Testis (tissue), 3 donors: ENCODE data around the gene HSPG2. TPM values are rescaled to one million over a fixed set of nuclear protein-coding genes. Genes with fewer than 3 reads are reported as not detected.

Experiments
- DNase-seq: peaks from one replicate; pipeline ENCODE4 v3.0.0-alpha.2; 2019
- H3K27ac ChIP-seq, 2 donors: fragments of 200-600 bp; sonication (generic); one replicate each; pipeline ENCODE4 v1.5.1; 2019
- H3K27me3 ChIP-seq: fragments of 200-600 bp; sonication (generic); one replicate; pipeline ENCODE4 v1.5.1; 2019
- H3K36me3 ChIP-seq: fragments of 200-600 bp; sonication (generic); one replicate; pipeline ENCODE4 v1.5.1; 2017; ENCODE audit warnings: low read depth; ENCODE audit errors: missing control alignments
- H3K4me1 ChIP-seq: fragments of 200-600 bp; sonication (generic); one replicate; pipeline ENCODE4 v1.5.1; 2019
- H3K4me3 ChIP-seq, 2 donors: fragments of 200-600 bp; sonication (generic); one replicate each; pipeline ENCODE4 v1.5.1; 2017 to 2019
- H3K9me3 ChIP-seq: fragments of 200-600 bp; sonication (generic); one replicate; pipeline ENCODE4 v1.5.1; 2017
- CTCF ChIP-seq, 3 experiments: fragments of 450-650 bp in 2 of 3; fragments of 200-600 bp in 1 of 3; sonication (generic) in 1 of 3; IDR thresholded peaks; one replicate each; pipeline ENCODE4 v1.5.1; 2016 to 2019; ENCODE audit warnings: antibody characterized with exemption in 3 of 3, mild to moderate bottlenecking in 2 of 3, moderate library complexity in 1 of 3
- POLR2A ChIP-seq: fragments of 450-650 bp; IDR thresholded peaks from one replicate; pipeline ENCODE4 v1.6.1; 2017; ENCODE audit warnings: antibody characterized with exemption, mild to moderate bottlenecking, moderate library complexity
- WGBS, 2 donors: methylation state at CpG; one replicate each; pipeline ENCODE4 v1.1.5; 2018; 5-methylcytosine and 5-hydroxymethylcytosine counted together
- intact Hi-C: fragments of 100-400 bp; cut with DNase I; formaldehyde crosslinking; loops from one replicate; pipeline ENCODE4 v1.15.1; 2023; ENCODE audit warnings: low total_unique reads
- polyA plus RNA-seq: library from polyadenylated mRNA; stranded (reverse); fragments of 350-450 nt; fragmentation: Illumina TruSeq; extraction: RNeasy Lipid Tissue Mini Kit (QIAGEN cat#74804); gene quantifications from one replicate; pipeline ENCODE4 v1.2.3, GENCODE V29; 2014; ENCODE audit warnings: low read depth, low replicate concordance; ENCODE audit not compliant: insufficient read depth
- total RNA-seq, 2 donors: library from RNA; depleted of rRNA; stranded (reverse); fragments of >200 nt; gene quantifications; one replicate each; pipeline ENCODE4 v1.2.3, GENCODE V29; 2016

The HSPG2 gene
- total and polyA plus RNA-seq, 3 donors from 2014 or later = 51.8 to 72.1 (median 54.2) TPM

GRCh38 chr1:21869620-21870121 lies 67.4 kb downstream of the HSPG2 start:
- DNase-seq = peak; percentile 66
- Histone ChIP-seq H3K36me3 (no peaks in the 10 kb centered on the region), H3K27me3 (no peaks in the 10 kb centered on the region), H3K9me3 (no peaks in the 10 kb centered on the region), H3K4me3 (no peak overlapping the region), H3K27ac (no peak overlapping the region), H3K4me1 (peaks cover 6% of the 10 kb centered on the region)
- intact Hi-C loops = no loop called here
- WGBS, 2 donors = 74 to 82% methylated on average over 7 to 13 of the region's 13 CpGs
- TF ChIP-seq POLR2A (no peak), CTCF (IDR thresholded peaks at IDR 0.05) (no peak)

- TF ChIP-seq CTCF (IDR thresholded peaks at IDR 0.05) = no peak
- TF ChIP-seq POLR2A = no peak
- no peaks in the 10 kb centered on the region for H3K27me3 ChIP-seq
- no peak overlapping the region for H3K4me3 ChIP-seq
- no peaks in the 10 kb centered on the region for H3K9me3 ChIP-seq
- intact Hi-C loops = no loop called here
- DNase-seq = no peak
- H3K4me1 ChIP-seq = peaks cover 6% of the 10 kb centered on the region
- H3K36me3 ChIP-seq = no peaks in the 10 kb centered on the region
- WGBS, 2 donors = 76 to 80% methylated on average over 8 to 12 of the region's 12 CpGs
- no peak overlapping the region for H3K27ac ChIP-seq
Observed at GRCh38 chr1:21868941-21869454, 68.1 kb downstream of the HSPG2 start.

- WGBS, 2 donors = 81 to 86% methylated on average over 7 of the region's 7 CpGs
- TF ChIP-seq CTCF (IDR thresholded peaks at IDR 0.05) = no peak
- TF ChIP-seq POLR2A = no peak
- no peak for DNase-seq
- H3K27ac ChIP-seq = no peak overlapping the region
- intact Hi-C loops = no loop called here
- no peaks in the 10 kb centered on the region for H3K27me3 ChIP-seq
- no peaks in the 10 kb centered on the region for H3K36me3 ChIP-seq
- H3K4me1 ChIP-seq = peaks cover 6% of the 10 kb centered on the region
- no peaks in the 10 kb centered on the region for H3K9me3 ChIP-seq
- no peak overlapping the region for H3K4me3 ChIP-seq
Observed at GRCh38 chr1:21868482-21868881, 68.6 kb downstream of the HSPG2 start.

GRCh38 chr1:21867451-21867996 lies 69.6 kb downstream of the HSPG2 start:
- intact Hi-C loops = no loop called here
- 79 to 83% methylated on average over 5 of the region's 5 CpGs for WGBS, 2 donors
- TF ChIP-seq POLR2A (no peak), CTCF (IDR thresholded peaks at IDR 0.05) (no peak)
- DNase-seq = no peak
- H3K4me1 ChIP-seq = peaks cover 6% of the 10 kb centered on the region
- H3K9me3 ChIP-seq = no peaks in the 10 kb centered on the region
- H3K27me3 ChIP-seq = no peaks in the 10 kb centered on the region
- no peak overlapping the region for H3K4me3 ChIP-seq
- no peak overlapping the region for H3K27ac ChIP-seq
- H3K36me3 ChIP-seq = no peaks in the 10 kb centered on the region

GRCh38 chr1:21866707-21867043 lies 70.4 kb downstream of the HSPG2 start:
- H3K4me1 ChIP-seq = peaks cover 6% of the 10 kb centered on the region
- DNase-seq = no peak
- intact Hi-C loops = no loop called here
- H3K9me3 ChIP-seq = no peaks in the 10 kb centered on the region
- H3K4me3 ChIP-seq = no peak overlapping the region
- no peak for TF ChIP-seq POLR2A
- no peaks in the 10 kb centered on the region for H3K36me3 ChIP-seq
- H3K27ac ChIP-seq = no peak overlapping the region
- no peaks in the 10 kb centered on the region for H3K27me3 ChIP-seq
- WGBS, 2 donors = 62 to 73% methylated on average over 1 of the region's 1 CpG
